Keratinocyte (primary cell): ENCODE measurements around the gene KCNK10. TPM values are rescaled to one million over a fixed set of nuclear protein-coding genes. Genes with fewer than 3 reads are reported as not detected.

ENCODE experiments used
- DNase-seq: peaks from one replicate; pipeline ENCODE4 v3.0.0-alpha.2; 2011; ENCODE audit warnings: low read depth, missing footprints, low spot score
- FAIRE-seq: peaks from 2 replicates; lab custom pipeline; 2011; peaks lifted over from hg19 to GRCh38; lab: Jason Lieb, UNC
- H2AFZ ChIP-seq: 2 replicates; pipeline ENCODE4 v1.6.0; 2012; ENCODE audit warnings: low read length, control low read depth, inconsistent platforms; ENCODE audit not compliant: control insufficient read depth
- H3K27ac ChIP-seq: 2 replicates; pipeline ENCODE4 v1.5.1; 2011; ENCODE audit warnings: low read length; ENCODE audit not compliant: control insufficient read depth, insufficient read depth
- H3K27me3 ChIP-seq: 3 replicates; pipeline ENCODE4 v1.6.0; 2011; ENCODE audit warnings: low read length; ENCODE audit not compliant: control insufficient read depth, insufficient read depth; ENCODE audit errors: extremely low read depth
- H3K36me3 ChIP-seq, 2 experiments: 2 replicates in 1 of 2; 3 replicates in 1 of 2; pipeline ENCODE4 v1.5.1; 2011; ENCODE audit warnings: low read length in 2 of 2, mild to moderate bottlenecking in 1 of 2; ENCODE audit not compliant: control insufficient read depth in 2 of 2, insufficient read depth in 2 of 2; ENCODE audit errors: extremely low read depth in 1 of 2
- H3K4me1 ChIP-seq: 3 replicates; pipeline ENCODE4 v1.5.1; 2011; ENCODE audit warnings: low read length; ENCODE audit not compliant: control insufficient read depth, insufficient read depth; ENCODE audit errors: extremely low read depth
- H3K4me2 ChIP-seq: 3 replicates; pipeline ENCODE4 v1.6.0; 2011; ENCODE audit warnings: low read depth, low read length; ENCODE audit not compliant: control insufficient read depth, insufficient read depth; ENCODE audit errors: extremely low read depth
- H3K4me3 ChIP-seq, 3 experiments: fragments of 200-600 bp in 1 of 3; sonication (generic) in 1 of 3; 2 replicates in 2 of 3; 3 replicates in 1 of 3; pipeline ENCODE4 v1.5.1; 2011 to 2016; ENCODE audit warnings: low read length in 3 of 3, mild to moderate bottlenecking in 3 of 3, control low read depth in 2 of 3, inconsistent platforms in 1 of 3, low read depth in 1 of 3, mixed read lengths in 1 of 3, mixed run types in 1 of 3, moderate library complexity in 1 of 3; ENCODE audit not compliant: control insufficient read depth in 2 of 3, insufficient read depth in 2 of 3; ENCODE audit errors: extremely low read depth in 1 of 3
- H3K79me2 ChIP-seq: 2 replicates; pipeline ENCODE4 v1.6.0; 2012; ENCODE audit warnings: low read length; ENCODE audit not compliant: control insufficient read depth, insufficient read depth
- H3K9ac ChIP-seq: 3 replicates; pipeline ENCODE4 v1.6.0; 2011; ENCODE audit warnings: low read length; ENCODE audit not compliant: control insufficient read depth, insufficient read depth; ENCODE audit errors: extremely low read depth
- H3K9me1 ChIP-seq: 3 replicates; pipeline ENCODE4 v1.6.0; 2011; ENCODE audit warnings: low read length; ENCODE audit not compliant: control insufficient read depth, insufficient read depth; ENCODE audit errors: extremely low read depth
- H3K9me3 ChIP-seq: 2 replicates; pipeline ENCODE4 v1.5.1; 2012; ENCODE audit warnings: low read depth, low read length; ENCODE audit not compliant: control insufficient read depth
- H4K20me1 ChIP-seq: 3 replicates; pipeline ENCODE4 v1.6.0; 2011; ENCODE audit warnings: low read length; ENCODE audit not compliant: control insufficient read depth, insufficient read depth; ENCODE audit errors: extremely low read depth
- CTCF ChIP-seq, 3 experiments: IDR thresholded peaks in 1 of 3; conservative IDR thresholded peaks in 1 of 3; optimal IDR thresholded peaks in 1 of 3; 2 replicates in 2 of 3; 3 replicates in 1 of 3; pipeline versions ENCODE3 to v1.5.1; 2011; ENCODE audit warnings: low read length in 3 of 3, mild to moderate bottlenecking in 3 of 3, moderate library complexity in 2 of 3, control low read depth in 1 of 3, inconsistent platforms in 1 of 3; ENCODE audit not compliant: insufficient read depth in 2 of 3; ENCODE audit errors: extremely low read depth in 1 of 3
- EZH2 ChIP-seq: IDR thresholded peaks from one replicate; pipeline ENCODE4 v1.6.1; 2012; ENCODE audit warnings: inconsistent platforms, mild to moderate bottlenecking, low read length, moderate library complexity
- dilution Hi-C: fragments of 300-500 bp; cut with MboI; formaldehyde crosslinking; loops from one replicate; pipeline ENCODE4 v1.7.0; 2020; ENCODE audit warnings: low sequenced_read_pairs; ENCODE audit not compliant: extremely low pct_ligation_motif_present
- polyA plus RNA-seq, 5 experiments: library from polyadenylated mRNA; depleted of rRNA in 3 of 5; stranded (reverse) in 3 of 5; stranded (forward) in 1 of 5; unstranded in 1 of 5; fragments of >200 nt; gene quantifications; 1 replicate in 1 of 5; 2 replicates in 3 of 5; 3 replicates in 1 of 5; pipeline versions ENCODE4 v1.2.1 to v1.2.3, GENCODE V29; 2011 to 2012; ENCODE audit warnings: missing spikeins in 2 of 5, low read depth in 1 of 5, low replicate concordance in 1 of 5

The KCNK10 gene
- polyA plus RNA-seq, 1 donor (not counting 4 experiments of a cell fraction or from before 2014, with no cell fraction given) = 0.79 TPM

DNA sequence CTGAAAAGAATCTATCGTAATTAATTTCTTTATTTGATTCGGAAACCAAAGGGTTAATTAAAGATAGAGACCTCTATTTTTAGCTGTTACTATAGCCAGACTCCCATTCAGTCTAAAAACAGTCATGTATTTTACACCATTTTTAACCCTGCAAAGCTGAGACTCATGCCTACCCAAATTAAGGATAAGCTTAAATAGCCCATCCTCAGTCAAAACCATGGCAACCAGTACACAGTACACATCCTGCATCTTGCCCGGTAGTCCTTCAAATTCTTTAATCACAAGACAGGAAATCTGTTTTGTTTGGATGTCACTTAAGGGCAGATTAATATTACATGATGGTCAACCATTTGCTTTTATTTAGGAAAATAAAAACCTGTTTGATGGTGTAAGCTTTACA lies 25.5 kb upstream of the KCNK10 start:
- Histone ChIP-seq H3K79me2 (no peaks in the 10 kb centered on the region), H4K20me1 (no peaks in the 10 kb centered on the region), H3K9me3 (no peaks in the 10 kb centered on the region), H2AFZ (no peak overlapping the region), H3K27me3 (no peaks in the 10 kb centered on the region), H3K36me3 (no peaks in the 10 kb centered on the region), H3K4me2 (no peak overlapping the region), H3K4me3 (no peak overlapping the region), H3K27ac (no peak overlapping the region), H3K9me1 (no peaks in the 10 kb centered on the region), H3K4me1 (no peaks in the 10 kb centered on the region), H3K9ac (no peak overlapping the region)
- DNase-seq (no peak), FAIRE-seq (no peak)
- TF ChIP-seq EZH2 = no peak
- TF ChIP-seq CTCF (optimal IDR thresholded peaks at IDR 0.05 in 1 of 3, IDR thresholded peaks at IDR 0.05 in 1 of 3, conservative IDR thresholded peaks at IDR 0.05 in 1 of 3; ENCODE audit: extremely low read depth in 1 of 3, insufficient read depth in 2 of 3, low read length in 3 of 3) = no peak
- dilution Hi-C loops = no loop called here

GRCh38 chr14:88346048-88346639 lies 23.1 kb upstream of the KCNK10 start:
- Histone ChIP-seq H3K4me3 (no peak overlapping the region), H2AFZ (no peak overlapping the region), H3K9me1 (no peaks in the 10 kb centered on the region), H3K9ac (no peak overlapping the region), H4K20me1 (no peaks in the 10 kb centered on the region), H3K36me3 (no peaks in the 10 kb centered on the region), H3K27me3 (no peaks in the 10 kb centered on the region), H3K4me1 (no peaks in the 10 kb centered on the region), H3K4me2 (no peak overlapping the region), H3K79me2 (no peaks in the 10 kb centered on the region), H3K9me3 (no peaks in the 10 kb centered on the region), H3K27ac (no peak overlapping the region)
- DNase-seq = no peak
- TF ChIP-seq EZH2 (no peak), CTCF (optimal IDR thresholded peaks at IDR 0.05 in 1 of 3, IDR thresholded peaks at IDR 0.05 in 1 of 3, conservative IDR thresholded peaks at IDR 0.05 in 1 of 3; ENCODE audit: extremely low read depth in 1 of 3, insufficient read depth in 2 of 3, low read length in 3 of 3) (no peak)
- dilution Hi-C loops = no loop called here
- no peak for FAIRE-seq
